ENCODE results near the gene INO80C.
A peak's percentile ranks its signal among the peaks of the same experiment; 100 is the strongest.

Gene INO80C

DNA sequence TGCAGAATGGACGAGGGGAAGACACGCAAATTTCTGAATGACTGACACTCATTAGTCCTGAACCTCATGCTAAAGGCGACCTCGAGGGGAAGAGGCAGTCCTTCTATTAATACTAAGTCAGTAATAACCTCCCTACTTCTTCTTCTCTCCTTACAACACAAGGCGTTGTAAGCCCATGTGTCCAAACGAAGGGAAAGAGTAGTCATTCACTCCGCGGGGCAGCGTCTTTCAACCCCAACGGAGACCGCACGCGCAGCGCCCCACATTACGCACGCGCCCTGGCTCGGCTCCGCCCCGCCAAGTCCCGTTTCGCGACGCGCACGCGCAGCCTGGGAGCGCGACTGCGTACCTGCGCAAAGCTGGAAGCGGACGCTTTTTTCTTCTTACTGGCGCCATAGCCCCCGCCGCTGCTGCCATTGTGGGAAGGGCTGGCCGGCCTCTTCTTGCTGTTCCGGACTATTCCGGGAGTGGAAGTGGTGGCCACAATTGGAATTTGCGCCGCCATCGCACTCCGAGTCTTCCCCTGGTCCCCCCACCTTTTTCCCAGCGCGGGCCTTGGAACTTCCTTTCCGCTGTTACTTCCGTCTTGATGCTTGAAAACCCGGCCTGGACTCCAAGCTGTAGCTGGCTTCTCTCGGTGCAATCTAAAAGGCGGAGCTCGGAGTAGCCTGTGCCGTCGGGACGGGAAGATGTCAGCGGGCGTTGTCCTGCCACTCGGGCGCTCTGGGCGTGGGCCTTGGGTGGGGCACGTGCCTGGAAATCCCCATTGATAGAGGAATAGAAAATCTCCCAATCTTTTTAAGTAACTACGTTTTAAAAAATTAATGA is at the start of gene INO80C:
TSS of gene INO80C (minus strand) at position 591 of the 828 bp plus-strand sequence. CDS start at position 505, 86 bp downstream.
- peak; percentile 93 for DNase-seq (ENCODE audit: low spot score)
- peak within 1 kb of the TSS; percentile 89 to 91 for H3K27ac ChIP-seq
- no peak for TF ChIP-seq CTCF (IDR thresholded peaks at IDR 0.05)
- H3K4me3 ChIP-seq: peak within 1 kb of the TSS; percentile 81

- no peak overlapping the region for H3K27ac ChIP-seq
- no peak for DNase-seq (ENCODE audit: low spot score)
Measured at GRCh38 chr18:35547008-35547605, 49.3 kb upstream of the INO80C start.

DNA sequence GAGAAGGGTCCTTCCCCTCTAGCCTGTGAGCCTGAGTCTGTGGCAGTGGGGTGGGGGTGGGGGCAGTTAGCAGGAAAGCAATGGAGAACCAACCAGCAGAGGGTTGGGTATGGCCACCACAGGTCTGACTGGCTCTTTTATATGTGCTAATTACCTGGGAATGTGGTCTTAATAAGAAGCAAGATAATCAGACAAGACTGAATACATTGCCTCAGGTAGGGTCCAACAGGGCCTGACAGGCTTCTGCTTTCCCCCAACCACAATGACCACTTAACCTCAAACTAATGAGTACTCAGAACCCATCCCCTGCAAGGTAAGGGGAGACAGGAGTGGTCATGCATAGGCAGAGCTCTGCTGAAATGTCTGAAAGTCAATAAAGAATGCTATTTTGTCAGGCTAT is 44.6 kb upstream of the INO80C start:
- no peak for DNase-seq (ENCODE audit: low spot score)
- H3K27ac ChIP-seq: no peak overlapping the region
- no peak overlapping the region for H3K4me3 ChIP-seq
- TF ChIP-seq CTCF (IDR thresholded peaks at IDR 0.05): no peak

More at GRCh38 chr18:35547008-35547605, 49.3 kb upstream of the INO80C start:
- no peak overlapping the region for H3K4me3 ChIP-seq
- TF ChIP-seq CTCF (IDR thresholded peaks at IDR 0.05): no peak

DNA sequence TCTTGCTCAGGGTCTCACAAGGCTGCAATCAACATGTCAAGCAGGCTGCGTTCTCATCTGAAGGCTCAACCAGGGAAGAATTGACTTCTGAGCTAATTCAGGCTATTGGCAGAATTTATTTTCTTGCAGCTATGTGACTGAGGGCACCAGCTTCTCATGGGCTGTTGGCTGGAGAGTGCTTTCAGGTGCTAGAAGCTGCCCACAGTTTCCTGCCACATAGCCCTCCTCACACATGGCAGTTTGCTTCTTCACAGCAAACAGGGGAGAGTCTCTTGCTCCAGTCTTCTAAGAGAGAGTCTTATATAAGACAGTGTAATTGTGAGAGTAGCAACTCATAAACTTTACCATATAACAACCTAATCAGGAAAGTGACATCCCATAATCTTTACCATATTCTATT is 37.5 kb upstream of the INO80C start:
- H3K4me3 ChIP-seq: no peak overlapping the region
- no peak for TF ChIP-seq CTCF (IDR thresholded peaks at IDR 0.05)
- H3K27ac ChIP-seq: no peak overlapping the region
- DNase-seq (ENCODE audit: low spot score): no peak

GRCh38 chr18:35533916-35534405 is 36.2 kb upstream of the INO80C start:
- DNase-seq (ENCODE audit: low spot score): no peak
- no peak for TF ChIP-seq CTCF (IDR thresholded peaks at IDR 0.05)
- H3K27ac ChIP-seq: no peak overlapping the region
- no peak overlapping the region for H3K4me3 ChIP-seq

- DNase-seq (ENCODE audit: low spot score): no peak
- no peak for TF ChIP-seq CTCF (IDR thresholded peaks at IDR 0.05)
- H3K27ac ChIP-seq: no peak overlapping the region
- no peak overlapping the region for H3K4me3 ChIP-seq
Measured at GRCh38 chr18:35528749-35529274, 31.1 kb upstream of the INO80C start.
